IMR-90 (cell line): ENCODE measurements around the gene BRWD1. TPM values are rescaled to one million over a fixed set of nuclear protein-coding genes. Genes with fewer than 3 reads are reported as not detected.

Source experiments
- ATAC-seq: fragments of 200-7000 bp; cut with Tn5 transposase; 2 replicates; pipeline ENCODE4 v1.9.1; 2020; ENCODE audit warnings: low read depth, mild to moderate bottlenecking, moderate library complexity
- BruUV-seq: library from RNA; stranded (reverse); fragments of 400-500 nt; replicated peaks from 2 replicates; lab custom pipeline; 2021; lab: Mats Ljungman, UMichigan
- CTCF ChIA-PET: fragments of 300-600 bp; formaldehyde crosslinking; extraction: SDS; loops from one replicate; lab custom pipeline; 2021; ENCODE audit warnings: antibody characterized with exemption; lab: Yijun Ruan, JAX
- POLR2A ChIA-PET: fragments of 300-600 bp; sonication (Branson Sonifier 250); formaldehyde crosslinking; loops from one replicate; lab custom pipeline; 2022; ENCODE audit warnings: antibody characterized with exemption; ENCODE audit not compliant: unreplicated experiment; lab: Charles Lee
- DNase-seq: peaks from one replicate; pipeline ENCODE4 v3.0.0; 2013
- H2AFZ ChIP-seq: replicated peaks from 2 replicates; pipeline ENCODE3; 2013; ENCODE audit warnings: low read length, mild to moderate bottlenecking; ENCODE audit not compliant: poor library complexity
- H2AK5ac ChIP-seq: 2 replicates; pipeline ENCODE4 v1.6.1; 2013; ENCODE audit warnings: low read depth, low read length, inconsistent platforms
- H2AK9ac ChIP-seq: replicated peaks from 2 replicates; pipeline ENCODE3; 2013; ENCODE audit warnings: mild to moderate bottlenecking, low read depth, low read length, moderate library complexity; ENCODE audit not compliant: poor library complexity
- H2BK120ac ChIP-seq: 2 replicates; pipeline ENCODE4 v1.6.1; 2013; ENCODE audit warnings: low read depth, low read length, inconsistent platforms
- H2BK15ac ChIP-seq: 3 replicates; pipeline ENCODE4 v1.6.1; 2013; ENCODE audit warnings: low read depth, low read length, inconsistent platforms
- H2BK20ac ChIP-seq: 2 replicates; pipeline ENCODE4 v1.6.1; 2013; ENCODE audit warnings: low read depth, mild to moderate bottlenecking, inconsistent platforms, low read length, moderate library complexity
- H2BK5ac ChIP-seq: 2 replicates; pipeline ENCODE4 v1.6.1; 2013; ENCODE audit warnings: mild to moderate bottlenecking, low read depth, low read length, inconsistent platforms; ENCODE audit not compliant: poor library complexity, severe bottlenecking
- H3K14ac ChIP-seq: replicated peaks from 2 replicates; pipeline ENCODE4 v1.6.1; 2013; ENCODE audit warnings: low read depth, low read length, inconsistent platforms
- H3K18ac ChIP-seq: 2 replicates; pipeline ENCODE4 v1.6.1; 2013; ENCODE audit warnings: low read depth, low read length, control low read depth
- H3K23ac ChIP-seq: 2 replicates; pipeline ENCODE4 v1.6.1; 2013; ENCODE audit warnings: low read depth, low read length, inconsistent platforms
- H3K27ac ChIP-seq: 2 replicates; pipeline ENCODE4 v1.5.1; 2013; ENCODE audit warnings: mild to moderate bottlenecking, control low read depth, low read length; ENCODE audit not compliant: insufficient read depth
- H3K27me3 ChIP-seq: 2 replicates; pipeline ENCODE4 v1.6.1; 2013; ENCODE audit warnings: low read length; ENCODE audit not compliant: control insufficient read depth, insufficient read depth
- H3K36me3 ChIP-seq: 2 replicates; pipeline ENCODE4 v1.6.1; 2013; ENCODE audit warnings: low read length, mixed read lengths; ENCODE audit not compliant: control insufficient read depth, insufficient read depth
- H3K4ac ChIP-seq: 2 replicates; pipeline ENCODE4 v1.6.1; 2013; ENCODE audit warnings: low read depth, low read length, inconsistent platforms
- H3K4me1 ChIP-seq: 2 replicates; pipeline ENCODE4 v1.6.1; 2013; ENCODE audit warnings: low read length, mixed read lengths; ENCODE audit not compliant: control insufficient read depth, insufficient read depth
- H3K4me2 ChIP-seq: 2 replicates; pipeline ENCODE4 v1.6.1; 2013; ENCODE audit warnings: low read depth, mild to moderate bottlenecking, control low read depth, low read length, moderate library complexity
- H3K4me3 ChIP-seq: 2 replicates; pipeline ENCODE4 v1.5.1; 2013; ENCODE audit warnings: low read depth, mild to moderate bottlenecking, control low read depth, low read length, moderate library complexity; ENCODE audit not compliant: insufficient read depth
- H3K56ac ChIP-seq: 2 replicates; pipeline ENCODE4 v1.6.1; 2013; ENCODE audit warnings: low read length, inconsistent platforms; ENCODE audit not compliant: insufficient read depth; ENCODE audit errors: extremely low read depth
- H3K79me1 ChIP-seq, 2 experiments: 2 replicates each; pipeline ENCODE4 v1.6.1; 2013; ENCODE audit warnings: low read length in 2 of 2, inconsistent platforms in 1 of 2, low read depth in 1 of 2
- H3K9ac ChIP-seq: 2 replicates; pipeline ENCODE4 v1.6.1; 2013; ENCODE audit warnings: low read depth, low read length, control low read depth
- H3K9me1 ChIP-seq: 2 replicates; pipeline ENCODE4 v1.6.1; 2013; ENCODE audit warnings: low read length, inconsistent platforms; ENCODE audit not compliant: insufficient read depth
- H3K9me3 ChIP-seq: 2 replicates; pipeline ENCODE4 v1.6.1; 2013; ENCODE audit warnings: low read length; ENCODE audit not compliant: control insufficient read depth, insufficient read depth
- H4K20me1 ChIP-seq: 2 replicates; pipeline ENCODE4 v1.6.1; 2013; ENCODE audit warnings: low read length, inconsistent platforms; ENCODE audit not compliant: insufficient read depth
- H4K5ac ChIP-seq: 2 replicates; pipeline ENCODE4 v1.6.1; 2013; ENCODE audit warnings: mild to moderate bottlenecking, low read depth, low read length, control low read depth
- H4K8ac ChIP-seq, 2 experiments: 2 replicates each; pipeline ENCODE4 v1.6.1; 2013; ENCODE audit warnings: low read depth in 2 of 2, low read length in 2 of 2, control low read depth in 1 of 2, inconsistent platforms in 1 of 2
- H4K91ac ChIP-seq: 2 replicates; pipeline ENCODE4 v1.6.1; 2013; ENCODE audit warnings: low read depth, low read length, inconsistent platforms; ENCODE audit not compliant: insufficient read depth
- BHLHE40 ChIP-seq: fragments of 150-350 bp; IDR thresholded peaks from 2 replicates; pipeline ENCODE4 v1.6.1; 2016; ENCODE audit warnings: mild to moderate bottlenecking, low read depth, low read length
- CEBPB ChIP-seq: IDR thresholded peaks from 2 replicates; pipeline ENCODE4 v1.6.1; 2012; ENCODE audit warnings: low read depth, low read length, improper control_type of control experiment
- CHD1 ChIP-seq: IDR thresholded peaks from 2 replicates; pipeline ENCODE4 v1.6.1; 2012; ENCODE audit warnings: low read depth, low read length, improper control_type of control experiment
- CTCF ChIP-seq: conservative IDR thresholded peaks from 2 replicates; pipeline ENCODE4 v1.5.1; 2012; ENCODE audit warnings: mild to moderate bottlenecking, low read depth, low read length, improper control_type of control experiment
- MAFK ChIP-seq: IDR thresholded peaks from 2 replicates; pipeline ENCODE4 v1.6.1; 2012; ENCODE audit warnings: low read depth, low read length, improper control_type of control experiment
- MAZ ChIP-seq: IDR thresholded peaks from 2 replicates; pipeline ENCODE4 v1.6.1; 2012; ENCODE audit warnings: low read depth, mild to moderate bottlenecking, low read length, improper control_type of control experiment, moderate library complexity, borderline replicate concordance
- NFE2L2 ChIP-seq: fragments of 150-350 bp; IDR thresholded peaks from 2 replicates; pipeline ENCODE4 v1.6.1; 2016; ENCODE audit warnings: low read depth, mild to moderate bottlenecking, low read length
- POLR2A ChIP-seq: IDR thresholded peaks from 2 replicates; pipeline ENCODE4 v1.6.1; 2012; ENCODE audit warnings: mild to moderate bottlenecking, low read depth, low read length
- RAD21 ChIP-seq: IDR thresholded peaks from 2 replicates; pipeline ENCODE4 v1.6.1; 2012; ENCODE audit warnings: low read length, improper control_type of control experiment
- RCOR1 ChIP-seq: IDR thresholded peaks from 2 replicates; pipeline ENCODE4 v1.6.1; 2012; ENCODE audit warnings: mild to moderate bottlenecking, low read length, improper control_type of control experiment; ENCODE audit not compliant: insufficient replicate concordance
- RFX5 ChIP-seq: IDR thresholded peaks from 2 replicates; pipeline ENCODE4 v1.8.0; 2012; ENCODE audit warnings: low read depth, mild to moderate bottlenecking, low read length, moderate library complexity
- SMC3 ChIP-seq: fragments of 150-350 bp; IDR thresholded peaks from 2 replicates; pipeline ENCODE4 v1.6.1; 2016; ENCODE audit warnings: low read depth, mild to moderate bottlenecking, antibody characterized with exemption, low read length, moderate library complexity
- WGBS, 2 experiments: methylation state at CpG; one replicate each; pipeline versions ENCODE4 v1.1.5 to v1.1.7; 2013; ENCODE audit warnings: missing lambda C conversion rate in 2 of 2; ENCODE audit not compliant: insufficient read length in 1 of 2; ENCODE audit errors: extremely low coverage in 2 of 2; 5-methylcytosine and 5-hydroxymethylcytosine counted together
- dilution Hi-C: fragments of 300-500 bp; cut with HindIII; formaldehyde crosslinking; loops from one replicate; pipeline ENCODE4 v1.14.3; 2018; ENCODE audit warnings: low sequenced_read_pairs; ENCODE audit not compliant: unreplicated experiment
- in situ Hi-C: fragments of 300-500 bp; cut with MboI; formaldehyde crosslinking; loops from 3 replicates; pipeline ENCODE4 v1.14.3; 2019; ENCODE audit warnings: low sequenced_read_pairs, inconsistent platforms, mixed read lengths
- intact Hi-C: fragments of 100-400 bp; cut with micrococcal nuclease; formaldehyde crosslinking; loops from 2 replicates; pipeline ENCODE4 v1.10.0; 2022
- polyA plus RNA-seq, 3 experiments: library from polyadenylated mRNA; depleted of rRNA; stranded (reverse); fragments of >200 nt; gene quantifications; 2 replicates each; pipeline ENCODE4 v1.2.3, GENCODE V29; 2012; ENCODE audit warnings: low replicate concordance in 1 of 3
- total RNA-seq: library from RNA; depleted of rRNA; stranded (reverse); fragments of >200 nt; gene quantifications from 2 replicates; pipeline ENCODE4 v1.2.3, GENCODE V29; 2012
- TF ChIP-seq, protein P1 (sequence below): fragments of 150-350 bp; IDR thresholded peaks from 2 replicates; pipeline ENCODE4 v1.6.1; 2017; ENCODE audit warnings: mild to moderate bottlenecking, antibody characterized with exemption, low read length, low read depth

Gene BRWD1
- total and polyA plus RNA-seq, 2 of the 4 experiments (the other 2 are of a cell fraction), result 6.7 to 28.7 TPM

DNA sequence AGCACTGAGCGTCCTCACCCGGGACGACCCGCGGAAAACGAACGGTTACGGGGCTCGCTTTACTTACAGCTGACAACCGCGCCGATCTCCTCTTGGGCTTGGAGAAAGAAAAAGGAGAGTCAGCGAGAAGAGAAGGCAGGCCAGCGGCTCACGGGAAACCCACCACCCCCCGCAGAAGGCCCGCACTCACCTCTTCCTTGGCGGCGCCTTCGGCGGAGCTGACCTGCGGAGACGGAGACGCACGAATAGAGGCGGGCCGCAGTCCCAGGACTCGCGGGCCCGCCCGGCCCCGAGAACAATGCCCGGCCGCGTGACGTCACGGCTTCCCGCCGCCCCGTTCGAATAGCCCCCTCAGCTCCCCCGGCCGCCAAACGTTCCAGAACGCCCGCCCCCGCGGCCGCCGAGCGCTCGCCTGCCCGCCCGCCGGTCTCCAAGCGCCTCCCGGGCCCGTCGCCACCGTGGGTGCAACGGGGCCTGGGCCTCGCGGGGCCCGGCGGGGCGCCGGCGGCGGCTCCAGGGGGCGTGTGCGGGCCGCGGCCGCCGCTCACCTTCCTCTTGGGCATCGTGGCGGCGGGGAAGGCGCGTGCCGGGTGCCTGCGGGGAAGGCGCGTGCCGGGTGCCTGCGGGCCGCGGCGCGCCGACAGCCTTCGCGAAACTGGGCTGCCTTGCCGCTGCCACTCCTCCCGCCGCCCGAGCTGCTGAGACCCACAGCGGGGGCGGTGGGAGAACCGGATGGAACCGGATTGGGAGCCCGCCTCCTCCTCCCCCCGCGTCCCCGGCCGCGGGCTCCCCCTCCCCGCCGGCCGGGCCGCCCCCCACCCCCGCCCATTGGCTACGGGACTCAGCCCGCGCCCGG, 35.2 kb upstream of the BRWD1 start, which contains the start of gene HMGN1 (continued):
- TF ChIP-seq RAD21 (no peak), RFX5 (no peak), RCOR1 (no peak)

- Histone ChIP-seq H3K14ac (peak overlapping the region; percentile 98), H3K4me3 (peak overlapping the region; percentile 94), H3K27ac (peak overlapping the region; percentile 79), H4K20me1 (peaks cover 38% of the 10 kb centered on the region; the same call in 1 of the 2 replicates), H3K9ac (peak overlapping the region; percentile 90), H3K18ac (peak overlapping the region; percentile 25; the same call in 1 of the 2 replicates), H2BK5ac (peak overlapping the region; percentile 91), H3K23ac (peak overlapping the region; percentile 98), H3K9me3 (no peaks in the 10 kb centered on the region), H4K8ac (peak overlapping the region; percentile 15 to 68; a peak in 2 of 4 replicates), H3K27me3 (no peaks in the 10 kb centered on the region), H3K4me2 (peak overlapping the region; percentile 100), H4K91ac (peak overlapping the region; percentile 31; the same call in 1 of the 2 replicates), H3K56ac (peak overlapping the region; percentile 70), H2BK120ac (peak overlapping the region; percentile 19; the same call in 1 of the 2 replicates), H2AK5ac (peak overlapping the region; percentile 59), H3K4me1 (peaks cover 5% of the 10 kb centered on the region), H2BK15ac (peak overlapping the region; percentile 25; the same call in 1 of the 3 replicates), H3K9me1 (peaks cover 4% of the 10 kb centered on the region; the same call in 1 of the 2 replicates), H3K36me3 (peaks cover 17% of the 10 kb centered on the region), H4K5ac (peak overlapping the region; percentile 13; the same call in 1 of the 2 replicates), H2AFZ (peak overlapping the region; percentile 92), H3K4ac (peak overlapping the region; percentile 77), H2AK9ac (peak overlapping the region; percentile 98), H2BK20ac (no peak overlapping the region), H3K79me1 (peaks cover 21 to 41% of the 10 kb centered on the region in 2 experiments)
- intact Hi-C loops (loop anchor here (1.0 kb wide), 2 partner anchors 32 to 40 kb away; a partner anchor contains a TSS), in situ Hi-C loops (no loop called here), dilution Hi-C loops (no loop called here)
- no CpG with 5 or more reads among the region's 11 CpGs for WGBS, 2 experiments
- BruUV-seq, result no TSS peak
- ChIA-PET POLR2A (interaction anchor here (0.7 to 1.1 kb wide), 2 partner anchors 39 to 64 kb away, joined by 3 read pairs; no protein-coding TSS in a partner anchor), CTCF (interaction anchor here (1.2 kb wide), 1 partner anchor 13 kb away, joined by 3 read pairs; no protein-coding TSS in a partner anchor)
- DNase-seq, result no peak
- ATAC-seq, result 0 out of 2 replicates have a peak, but pooled peaks have one; percentile 0
- TF ChIP-seq NFE2L2 (no peak), POLR2A (no peak), MAFK (no peak), SMC3 (no peak), RFX5 (no peak), CHD1 (no peak), CEBPB (no peak), MAZ (no peak), BHLHE40 (no peak), RCOR1 (no peak), CTCF (no peak)
- TF ChIP-seq, protein P1, sequence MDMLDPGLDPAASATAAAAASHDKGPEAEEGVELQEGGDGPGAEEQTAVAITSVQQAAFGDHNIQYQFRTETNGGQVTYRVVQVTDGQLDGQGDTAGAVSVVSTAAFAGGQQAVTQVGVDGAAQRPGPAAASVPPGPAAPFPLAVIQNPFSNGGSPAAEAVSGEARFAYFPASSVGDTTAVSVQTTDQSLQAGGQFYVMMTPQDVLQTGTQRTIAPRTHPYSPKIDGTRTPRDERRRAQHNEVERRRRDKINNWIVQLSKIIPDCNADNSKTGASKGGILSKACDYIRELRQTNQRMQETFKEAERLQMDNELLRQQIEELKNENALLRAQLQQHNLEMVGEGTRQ, result no peak
Observed at GRCh38 chr21:39348040-39348354, 34.6 kb upstream of the BRWD1 start.
